Upper lobe of left lung (tissue), 4 donors: Measurements from ENCODE around the gene TUT7.

ENCODE experiments used
- POLR2A ChIP-seq, 4 donors: fragments of 450-650 bp; IDR thresholded peaks; one replicate each; pipeline ENCODE4 v1.5.1; 2016 to 2017; ENCODE audit warnings: antibody characterized with exemption in 4 of 4, mild to moderate bottlenecking in 2 of 4
- POLR2AphosphoS5 ChIP-seq, 2 donors: sonication (generic); formaldehyde crosslinking; IDR thresholded peaks; one replicate each; pipeline ENCODE4 v1.5.1; 2017; ENCODE audit warnings: antibody characterized with exemption in 2 of 2
- TF ChIP-seq, protein P1 (sequence below), 6 experiments: fragments of 450-650 bp in 4 of 6; fragments of 200-600 bp in 2 of 6; sonication (generic) in 2 of 6; IDR thresholded peaks; one replicate each; pipeline ENCODE4 v1.5.1; 2016 to 2019; ENCODE audit warnings: antibody characterized with exemption in 6 of 6

DNA sequence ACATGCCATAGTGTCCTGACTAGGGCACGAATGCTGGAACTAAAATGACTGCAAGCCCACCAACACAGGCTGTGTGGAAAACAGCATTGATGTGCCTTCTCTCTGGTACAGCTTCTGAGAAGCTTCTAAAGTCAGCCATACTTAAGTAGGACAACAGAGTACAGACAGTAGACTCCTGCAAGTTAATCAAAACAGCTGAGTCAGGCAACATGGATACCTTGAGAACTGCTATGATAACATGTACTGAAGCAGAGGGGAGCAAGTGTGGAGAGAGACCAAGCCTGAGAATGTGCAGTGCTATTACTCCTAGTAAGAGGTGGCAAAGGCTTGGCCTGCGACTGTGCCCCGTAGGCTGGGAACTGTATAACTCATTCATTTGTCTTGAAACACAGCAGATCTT, 74.4 kb downstream of the TUT7 start:
- TF ChIP-seq POLR2A (IDR thresholded peaks at IDR 0.05) (no peak), POLR2AphosphoS5 (IDR thresholded peaks at IDR 0.05) (no peak)
- TF ChIP-seq, protein P1, sequence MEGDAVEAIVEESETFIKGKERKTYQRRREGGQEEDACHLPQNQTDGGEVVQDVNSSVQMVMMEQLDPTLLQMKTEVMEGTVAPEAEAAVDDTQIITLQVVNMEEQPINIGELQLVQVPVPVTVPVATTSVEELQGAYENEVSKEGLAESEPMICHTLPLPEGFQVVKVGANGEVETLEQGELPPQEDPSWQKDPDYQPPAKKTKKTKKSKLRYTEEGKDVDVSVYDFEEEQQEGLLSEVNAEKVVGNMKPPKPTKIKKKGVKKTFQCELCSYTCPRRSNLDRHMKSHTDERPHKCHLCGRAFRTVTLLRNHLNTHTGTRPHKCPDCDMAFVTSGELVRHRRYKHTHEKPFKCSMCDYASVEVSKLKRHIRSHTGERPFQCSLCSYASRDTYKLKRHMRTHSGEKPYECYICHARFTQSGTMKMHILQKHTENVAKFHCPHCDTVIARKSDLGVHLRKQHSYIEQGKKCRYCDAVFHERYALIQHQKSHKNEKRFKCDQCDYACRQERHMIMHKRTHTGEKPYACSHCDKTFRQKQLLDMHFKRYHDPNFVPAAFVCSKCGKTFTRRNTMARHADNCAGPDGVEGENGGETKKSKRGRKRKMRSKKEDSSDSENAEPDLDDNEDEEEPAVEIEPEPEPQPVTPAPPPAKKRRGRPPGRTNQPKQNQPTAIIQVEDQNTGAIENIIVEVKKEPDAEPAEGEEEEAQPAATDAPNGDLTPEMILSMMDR (IDR thresholded peaks at IDR 0.05): no peak
